ENCODE measurements around the gene TRIM27. TPM values are rescaled to one million over a fixed set of nuclear protein-coding genes. Genes with fewer than 3 reads are reported as not detected.
A peak's percentile ranks its signal among the peaks of the same experiment; 100 is the strongest.
"Not testable (repeated sequence)": the region's sequence is repeated elsewhere in the genome, so short reads cannot be mapped to it uniquely, and the experiment has no call there.

The TRIM27 gene
- total RNA-seq, 1 donor from 2014 or later: 82.8 TPM

GRCh38 chr6:28960846-28961500 is 37.2 kb upstream of the TRIM27 start:
- no peak for DNase-seq (ENCODE audit: low spot score)
- no peaks in the 10 kb centered on the region for H3K36me3 Mint-ChIP-seq (ENCODE audit: low read depth, unreplicated experiment)

GRCh38 chr6:28958561-28959243 is 34.9 kb upstream of the TRIM27 start:
- H3K36me3 Mint-ChIP-seq (ENCODE audit: low read depth, unreplicated experiment); DNase-seq (ENCODE audit: low spot score); H3K27ac Mint-ChIP-seq (ENCODE audit: unreplicated experiment); H3K4me3 Mint-ChIP-seq (ENCODE audit: unreplicated experiment); H3K9me3 Mint-ChIP-seq (ENCODE audit: unreplicated experiment); H3K27me3 Mint-ChIP-seq (ENCODE audit: unreplicated experiment): not testable (repeated sequence)
- H3K4me1 Mint-ChIP-seq (ENCODE audit: unreplicated experiment): peaks cover 18% of the 10 kb centered on the region

More at GRCh38 chr6:28960846-28961500, 37.2 kb upstream of the TRIM27 start:
- H3K4me1 Mint-ChIP-seq (ENCODE audit: unreplicated experiment): peaks cover 15% of the 10 kb centered on the region
- H3K27me3 Mint-ChIP-seq (ENCODE audit: unreplicated experiment): no peaks in the 10 kb centered on the region
- TF ChIP-seq CTCF (IDR thresholded peaks at IDR 0.05; ENCODE audit: unreplicated experiment): no peak
- H3K9me3 Mint-ChIP-seq (ENCODE audit: unreplicated experiment): no peaks in the 10 kb centered on the region
- H3K27ac Mint-ChIP-seq (ENCODE audit: unreplicated experiment): no peak overlapping the region
- no peak overlapping the region for H3K4me3 Mint-ChIP-seq (ENCODE audit: unreplicated experiment)

GRCh38 chr6:28957795-28958314 is 34.1 kb upstream of the TRIM27 start:
- H3K4me3 Mint-ChIP-seq (ENCODE audit: unreplicated experiment); H3K9me3 Mint-ChIP-seq (ENCODE audit: unreplicated experiment); DNase-seq (ENCODE audit: low spot score); H3K27me3 Mint-ChIP-seq (ENCODE audit: unreplicated experiment); H3K36me3 Mint-ChIP-seq (ENCODE audit: low read depth, unreplicated experiment); H3K27ac Mint-ChIP-seq (ENCODE audit: unreplicated experiment): not testable (repeated sequence)
- H3K4me1 Mint-ChIP-seq (ENCODE audit: unreplicated experiment): peaks cover 23% of the 10 kb centered on the region

DNA sequence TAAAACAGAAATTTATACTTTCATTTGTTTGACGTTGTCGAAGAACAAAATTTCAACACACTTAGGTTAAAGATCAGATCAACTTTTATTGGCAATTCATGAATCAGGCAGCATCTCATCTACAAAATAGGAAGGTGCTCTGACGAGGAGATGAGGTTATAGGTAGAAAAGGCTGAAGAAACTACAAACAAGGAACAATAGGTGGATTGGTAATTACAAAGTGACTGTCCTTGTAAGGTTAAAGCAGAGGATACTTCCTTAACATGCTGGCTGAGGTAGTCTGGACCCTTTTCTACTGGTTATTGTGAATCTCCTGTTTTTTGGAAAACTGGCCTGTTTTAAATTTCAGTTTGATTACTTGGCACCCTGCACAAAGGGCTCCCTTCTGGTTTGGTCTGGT is 32.5 kb upstream of the TRIM27 start:
- no peak for TF ChIP-seq CTCF (IDR thresholded peaks at IDR 0.05; ENCODE audit: unreplicated experiment)
- Mint-ChIP-seq H3K36me3 (ENCODE audit: low read depth, unreplicated experiment) (no peaks in the 10 kb centered on the region), H3K9me3 (ENCODE audit: unreplicated experiment) (no peaks in the 10 kb centered on the region), H3K4me1 (ENCODE audit: unreplicated experiment) (peaks cover 23% of the 10 kb centered on the region), H3K27ac (ENCODE audit: unreplicated experiment) (no peak overlapping the region), H3K27me3 (ENCODE audit: unreplicated experiment) (peaks cover 5% of the 10 kb centered on the region), H3K4me3 (ENCODE audit: unreplicated experiment) (no peak overlapping the region)
- DNase-seq (ENCODE audit: low spot score): no peak

DNA sequence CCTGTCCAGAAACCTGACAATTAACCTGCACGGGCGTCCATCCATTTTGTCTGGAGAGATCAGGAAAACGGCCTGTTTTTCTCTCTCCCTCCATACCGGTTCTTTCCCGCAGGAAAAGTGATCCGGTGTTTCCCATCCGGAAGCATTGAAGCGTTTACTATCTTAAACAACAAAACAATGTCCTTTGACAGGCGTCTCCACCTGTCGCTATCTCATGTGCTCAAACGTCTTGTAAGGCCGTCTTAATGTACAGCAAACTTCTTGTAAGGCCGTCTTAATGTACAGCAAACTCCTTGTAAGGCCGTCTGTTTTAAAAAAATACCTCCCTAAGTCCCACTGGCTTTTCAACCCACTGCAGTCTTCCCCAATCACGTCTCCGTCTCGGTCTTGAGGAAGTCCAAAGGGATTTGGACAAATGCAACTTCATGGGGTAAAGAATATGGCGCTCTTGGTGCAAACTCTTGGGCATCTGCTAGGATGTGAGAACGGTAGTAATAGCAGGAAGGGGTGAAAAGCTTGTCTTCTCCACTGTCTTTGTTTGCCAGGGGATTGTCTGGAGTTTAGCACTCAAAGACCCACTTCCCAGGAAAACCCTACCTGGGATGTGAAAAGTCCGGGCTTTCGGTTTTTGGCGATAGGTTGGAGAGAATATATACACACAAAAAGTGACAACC is 29.9 kb upstream of the TRIM27 start:
- Mint-ChIP-seq H3K4me1 (ENCODE audit: unreplicated experiment) (peaks cover 22% of the 10 kb centered on the region), H3K27me3 (ENCODE audit: unreplicated experiment) (peaks cover 11% of the 10 kb centered on the region), H3K9me3 (ENCODE audit: unreplicated experiment) (no peaks in the 10 kb centered on the region), H3K27ac (ENCODE audit: unreplicated experiment) (peak overlapping the region; percentile 90), H3K36me3 (ENCODE audit: low read depth, unreplicated experiment) (peaks cover 6% of the 10 kb centered on the region), H3K4me3 (ENCODE audit: unreplicated experiment) (peak overlapping the region; percentile 89)
- no peak for TF ChIP-seq CTCF (IDR thresholded peaks at IDR 0.05; ENCODE audit: unreplicated experiment)
- DNase-seq (ENCODE audit: low spot score): peak; percentile 21
